Nephron (organoid): Measurements from ENCODE around the gene LEKR1.

Experiments
- H3K27ac Mint-ChIP-seq, 3 experiments: 2 replicates each; pipeline ENCODE4 v1.8.0; 2020; ENCODE audit warnings: mixed read lengths in 3 of 3, mild to moderate bottlenecking in 2 of 3, moderate library complexity in 1 of 3
- H3K27me3 Mint-ChIP-seq: 2 replicates; pipeline ENCODE4 v1.8.0; 2021; ENCODE audit warnings: low read depth, mild to moderate bottlenecking, moderate library complexity, mixed read lengths
- H3K36me3 Mint-ChIP-seq: 2 replicates; pipeline ENCODE4 v1.8.0; 2020; ENCODE audit warnings: low read depth, mixed read lengths
- H3K4me1 Mint-ChIP-seq: 2 replicates; pipeline ENCODE4 v1.8.0; 2020; ENCODE audit warnings: mixed read lengths
- H3K4me3 Mint-ChIP-seq, 3 experiments: 2 replicates each; pipeline ENCODE4 v1.8.0; 2020; ENCODE audit warnings: mild to moderate bottlenecking in 3 of 3, mixed read lengths in 3 of 3, moderate library complexity in 2 of 3
- H3K9me3 Mint-ChIP-seq: 2 replicates; pipeline ENCODE4 v1.8.0; 2020; ENCODE audit warnings: mixed read lengths
- TF ChIP-seq, protein P1 (sequence below), 3 experiments: fragments of 200-600 bp; sonication (generic); IDR thresholded peaks; one replicate each; pipeline ENCODE4 v1.5.0; 2021; ENCODE audit warnings: antibody characterized with exemption in 3 of 3; ENCODE audit not compliant: unreplicated experiment in 3 of 3

Gene LEKR1

GRCh38 chr3:156836701-156837100, 10.5 kb downstream of the LEKR1 start:
- no peaks in the 10 kb centered on the region for H3K36me3 Mint-ChIP-seq
- H3K27ac Mint-ChIP-seq = no peak overlapping the region
- no peak overlapping the region for H3K4me3 Mint-ChIP-seq
- TF ChIP-seq, protein P1, sequence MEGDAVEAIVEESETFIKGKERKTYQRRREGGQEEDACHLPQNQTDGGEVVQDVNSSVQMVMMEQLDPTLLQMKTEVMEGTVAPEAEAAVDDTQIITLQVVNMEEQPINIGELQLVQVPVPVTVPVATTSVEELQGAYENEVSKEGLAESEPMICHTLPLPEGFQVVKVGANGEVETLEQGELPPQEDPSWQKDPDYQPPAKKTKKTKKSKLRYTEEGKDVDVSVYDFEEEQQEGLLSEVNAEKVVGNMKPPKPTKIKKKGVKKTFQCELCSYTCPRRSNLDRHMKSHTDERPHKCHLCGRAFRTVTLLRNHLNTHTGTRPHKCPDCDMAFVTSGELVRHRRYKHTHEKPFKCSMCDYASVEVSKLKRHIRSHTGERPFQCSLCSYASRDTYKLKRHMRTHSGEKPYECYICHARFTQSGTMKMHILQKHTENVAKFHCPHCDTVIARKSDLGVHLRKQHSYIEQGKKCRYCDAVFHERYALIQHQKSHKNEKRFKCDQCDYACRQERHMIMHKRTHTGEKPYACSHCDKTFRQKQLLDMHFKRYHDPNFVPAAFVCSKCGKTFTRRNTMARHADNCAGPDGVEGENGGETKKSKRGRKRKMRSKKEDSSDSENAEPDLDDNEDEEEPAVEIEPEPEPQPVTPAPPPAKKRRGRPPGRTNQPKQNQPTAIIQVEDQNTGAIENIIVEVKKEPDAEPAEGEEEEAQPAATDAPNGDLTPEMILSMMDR (IDR thresholded peaks at IDR 0.05; ENCODE audit: unreplicated experiment in 3 of 3) = no peak
- H3K27me3 Mint-ChIP-seq = no peaks in the 10 kb centered on the region
- no peaks in the 10 kb centered on the region for H3K4me1 Mint-ChIP-seq
- H3K9me3 Mint-ChIP-seq = no peaks in the 10 kb centered on the region

DNA sequence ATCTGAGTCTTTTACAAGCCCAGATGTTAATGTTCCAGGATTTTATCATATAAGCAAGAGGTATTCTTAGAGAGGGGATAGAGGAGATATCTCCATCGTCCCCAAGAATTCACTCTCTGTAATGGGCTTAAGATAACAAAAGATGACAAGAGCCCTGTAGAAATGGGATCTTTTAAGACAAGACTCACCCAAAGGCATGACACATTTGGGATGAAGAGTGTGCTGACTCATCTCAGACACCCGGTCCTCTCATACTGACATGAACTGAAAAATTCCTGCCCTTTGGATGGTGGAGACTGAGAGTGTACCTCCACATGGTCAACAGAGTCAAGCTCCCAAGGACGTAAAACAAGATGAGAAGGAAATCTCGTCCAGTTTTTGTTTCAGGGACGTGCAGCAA, 11.0 kb downstream of the LEKR1 start:
- Mint-ChIP-seq H3K27ac (no peak overlapping the region), H3K4me1 (no peaks in the 10 kb centered on the region), H3K36me3 (no peaks in the 10 kb centered on the region), H3K27me3 (no peaks in the 10 kb centered on the region), H3K9me3 (no peaks in the 10 kb centered on the region), H3K4me3 (no peak overlapping the region)
- TF ChIP-seq, protein P1 (IDR thresholded peaks at IDR 0.05; ENCODE audit: unreplicated experiment in 3 of 3) = no peak

- Mint-ChIP-seq H3K36me3 (no peaks in the 10 kb centered on the region), H3K9me3 (no peaks in the 10 kb centered on the region), H3K4me1 (no peaks in the 10 kb centered on the region), H3K4me3 (no peak overlapping the region), H3K27ac (no peak overlapping the region), H3K27me3 (no peaks in the 10 kb centered on the region)
- TF ChIP-seq, protein P1 (IDR thresholded peaks at IDR 0.05; ENCODE audit: unreplicated experiment in 3 of 3) = no peak
These were observed 11.9 kb downstream of the LEKR1 start for GRCh38 chr3:156838035-156838434.

GRCh38 chr3:156840826-156841689, 14.9 kb downstream of the LEKR1 start:
- H3K27me3 Mint-ChIP-seq = no peaks in the 10 kb centered on the region
- no peak overlapping the region for H3K27ac Mint-ChIP-seq
- H3K4me3 Mint-ChIP-seq = no peak overlapping the region
- peaks cover 5% of the 10 kb centered on the region for H3K4me1 Mint-ChIP-seq
- H3K36me3 Mint-ChIP-seq = no peaks in the 10 kb centered on the region
- TF ChIP-seq, protein P1 (IDR thresholded peaks at IDR 0.05; ENCODE audit: unreplicated experiment in 3 of 3) = no peak
- H3K9me3 Mint-ChIP-seq = no peaks in the 10 kb centered on the region

- Mint-ChIP-seq H3K4me1 (peaks cover 5% of the 10 kb centered on the region), H3K27me3 (no peaks in the 10 kb centered on the region), H3K27ac (peak overlapping the region in 1 of 3 experiments; percentile 17), H3K4me3 (no peak overlapping the region), H3K9me3 (no peaks in the 10 kb centered on the region), H3K36me3 (no peaks in the 10 kb centered on the region)
- TF ChIP-seq, protein P1 (IDR thresholded peaks at IDR 0.05; ENCODE audit: unreplicated experiment in 3 of 3) = no peak
These were observed 17.1 kb downstream of the LEKR1 start for GRCh38 chr3:156843071-156843808.
